ENCODE results near the gene DHFR2. TPM values are rescaled to one million over a fixed set of nuclear protein-coding genes. Genes with fewer than 3 reads are reported as not detected.

The DHFR2 gene
- total and polyA plus RNA-seq, 2 donors (not counting 3 experiments of a cell fraction or from before 2014, with no cell fraction given), result 0.65 to 2.2 TPM

GRCh38 chr3:94064243-94064860, 1.6 kb upstream of the DHFR2 start:
- CTCF ChIA-PET, result interaction anchor here (2.6 kb wide), 1 partner anchor 60 kb away, joined by 14 read pairs; no protein-coding TSS in a partner anchor

More at GRCh38 chr3:94064243-94064860, 1.6 kb upstream of the DHFR2 start:
- H3K9me3 ChIP-seq (replicated peaks; ENCODE audit: control insufficient read depth, insufficient read depth, low read length), result no peaks in the 10 kb centered on the region
- H4K20me1 ChIP-seq (replicated peaks; ENCODE audit: control insufficient read depth, extremely low read depth, insufficient read depth, low read length), result no peaks in the 10 kb centered on the region
- intact Hi-C loops (cut with micrococcal nuclease) (loop anchor here (10.0 kb wide), 1 partner anchor 160 kb away; no protein-coding TSS in a partner anchor), dilution Hi-C loops (cut with MboI; ENCODE audit: extremely low pct_ligation_motif_present, low sequenced_read_pairs) (no loop called here)
- no TSS peak for BruUV-seq (replicated peaks)
- H3K36me3 ChIP-seq (ENCODE audit: control insufficient read depth in 2 of 2, extremely low read depth in 1 of 2, insufficient read depth in 2 of 2, low read length in 2 of 2), result peaks cover 0 to 2% of the 10 kb centered on the region in 2 experiments
- POLR2A ChIA-PET, result interaction anchor here (0.6 kb wide), 1 partner anchor 37 kb away, joined by 4 read pairs; no protein-coding TSS in a partner anchor
- no peak overlapping the region for H3K27ac ChIP-seq (ENCODE audit: insufficient read depth, low read depth, low read length)
- peaks cover 10% of the 10 kb centered on the region for H3K79me2 ChIP-seq (ENCODE audit: control insufficient read depth, insufficient read depth, low read length)
- no peak overlapping the region for H2AFZ ChIP-seq (ENCODE audit: low read depth, low read length)
- H3K9ac ChIP-seq (replicated peaks; ENCODE audit: extremely low read depth, insufficient read depth, low read length), result no peak overlapping the region
- peak overlapping the region; percentile 31 for H3K4me2 ChIP-seq (ENCODE audit: insufficient read depth, low read length)
- H3K4me3 ChIP-seq (replicated peaks in 1 of 3; ENCODE audit: insufficient read depth in 1 of 3, low read depth in 1 of 3, low read length in 3 of 3), result no peak overlapping the region
- FAIRE-seq (no peak), DNase-seq (ENCODE audit: low read depth, low spot score) (no peak)
- no peaks in the 10 kb centered on the region for H3K27me3 ChIP-seq (ENCODE audit: control insufficient read depth in 2 of 2, insufficient read depth in 2 of 2, low read length in 2 of 2)
- H3K9me1 ChIP-seq (replicated peaks; ENCODE audit: control insufficient read depth, extremely low read depth, insufficient read depth, low read length), result no peaks in the 10 kb centered on the region
- TF ChIP-seq POLR2A (IDR thresholded peaks at IDR 0.05; ENCODE audit: low read depth, low read length), result no peak
- TF ChIP-seq EZH2 (IDR thresholded peaks at IDR 0.05; ENCODE audit: borderline replicate concordance, low read depth, low read length, severe bottlenecking), result no peak
- no peak for TF ChIP-seq MAX (IDR thresholded peaks at IDR 0.05; ENCODE audit: insufficient read depth, insufficient read length)
- TF ChIP-seq POLR2AphosphoS5 (IDR thresholded peaks at IDR 0.05; ENCODE audit: insufficient read depth, low read depth, low read length), result no peak
- TF ChIP-seq JUN (IDR thresholded peaks at IDR 0.05; ENCODE audit: borderline replicate concordance, insufficient read depth, insufficient read length, low read depth), result no peak
- TF ChIP-seq GATA2 (IDR thresholded peaks at IDR 0.05; ENCODE audit: insufficient read depth, insufficient read length, low read depth, low read length), result no peak
- TF ChIP-seq, protein P1, sequence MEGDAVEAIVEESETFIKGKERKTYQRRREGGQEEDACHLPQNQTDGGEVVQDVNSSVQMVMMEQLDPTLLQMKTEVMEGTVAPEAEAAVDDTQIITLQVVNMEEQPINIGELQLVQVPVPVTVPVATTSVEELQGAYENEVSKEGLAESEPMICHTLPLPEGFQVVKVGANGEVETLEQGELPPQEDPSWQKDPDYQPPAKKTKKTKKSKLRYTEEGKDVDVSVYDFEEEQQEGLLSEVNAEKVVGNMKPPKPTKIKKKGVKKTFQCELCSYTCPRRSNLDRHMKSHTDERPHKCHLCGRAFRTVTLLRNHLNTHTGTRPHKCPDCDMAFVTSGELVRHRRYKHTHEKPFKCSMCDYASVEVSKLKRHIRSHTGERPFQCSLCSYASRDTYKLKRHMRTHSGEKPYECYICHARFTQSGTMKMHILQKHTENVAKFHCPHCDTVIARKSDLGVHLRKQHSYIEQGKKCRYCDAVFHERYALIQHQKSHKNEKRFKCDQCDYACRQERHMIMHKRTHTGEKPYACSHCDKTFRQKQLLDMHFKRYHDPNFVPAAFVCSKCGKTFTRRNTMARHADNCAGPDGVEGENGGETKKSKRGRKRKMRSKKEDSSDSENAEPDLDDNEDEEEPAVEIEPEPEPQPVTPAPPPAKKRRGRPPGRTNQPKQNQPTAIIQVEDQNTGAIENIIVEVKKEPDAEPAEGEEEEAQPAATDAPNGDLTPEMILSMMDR (IDR thresholded peaks at IDR 0.05; ENCODE audit: extremely low read depth in 1 of 2, insufficient read depth in 1 of 2, low read depth in 1 of 2, low read length in 2 of 2), result no peak
- no peak for TF ChIP-seq MYC (IDR thresholded peaks at IDR 0.05; ENCODE audit: low read depth, low read length)
- TF ChIP-seq FOS (IDR thresholded peaks at IDR 0.05; ENCODE audit: borderline replicate concordance, insufficient read depth, low read length), result no peak
- H3K4me1 ChIP-seq (ENCODE audit: control insufficient read depth, extremely low read depth, insufficient read depth, low read length), result peaks cover 17% of the 10 kb centered on the region
